Stimulated activated CD4-positive, alpha-beta T cell treated with anti-CD3 and anti-CD28 coated beads, Interleukin-2, amount 100 ng/mL, for 48 hours (primary cell): ENCODE results near the gene WWOX.

Source experiments
- DNase-seq, 2 donors: peaks; one replicate each; pipeline ENCODE4 v3.0.0-alpha.2; 2020

Gene WWOX

GRCh38 chr16:79171931-79172705 lies 1072.7 kb downstream of the WWOX start:
- DNase-seq = no peak

GRCh38 chr16:79172976-79173500 lies 1073.6 kb downstream of the WWOX start:
- no peak for DNase-seq

DNA sequence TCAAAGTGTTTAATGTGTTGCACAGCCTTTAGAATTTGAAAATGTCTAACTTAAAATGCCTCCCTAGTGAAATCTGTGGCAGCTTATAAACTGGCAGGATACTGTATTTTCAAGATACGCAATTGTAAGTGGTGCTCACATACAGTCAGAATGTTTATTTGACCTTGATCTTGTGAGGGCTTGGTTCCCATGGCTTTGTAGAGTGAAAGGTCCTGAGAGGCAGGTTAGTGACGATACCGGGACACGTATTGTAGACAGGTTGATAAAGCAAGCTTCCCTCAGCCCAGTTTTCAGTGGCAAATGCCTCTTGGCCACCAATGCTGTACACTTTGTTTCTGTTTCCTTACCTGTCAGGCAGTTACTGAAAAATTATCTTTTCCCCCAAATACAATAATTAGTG lies 1074.5 kb downstream of the WWOX start:
- DNase-seq = no peak

- DNase-seq = no peak
These were observed 1076.0 kb downstream of the WWOX start for GRCh38 chr16:79175286-79176057.

DNA sequence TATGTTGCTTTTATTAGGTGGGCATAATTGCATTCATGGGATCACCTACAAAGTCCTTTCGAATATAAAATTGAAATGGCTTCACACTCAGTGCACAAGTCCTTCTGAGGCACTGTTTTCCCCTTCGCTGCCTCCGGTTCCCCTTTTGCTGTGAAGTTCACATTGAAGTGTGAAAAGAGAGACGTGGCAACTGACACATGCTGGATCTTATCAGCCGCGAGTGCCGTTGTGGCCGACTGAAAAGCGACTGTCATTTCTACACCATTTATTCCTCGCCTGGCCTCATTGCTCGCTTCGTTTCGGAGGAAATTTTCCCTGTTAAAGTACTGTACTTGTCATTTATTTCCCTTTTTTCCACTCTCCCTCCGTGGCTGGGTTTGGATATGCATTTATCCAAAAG lies 1077.6 kb downstream of the WWOX start:
- no peak for DNase-seq

DNA sequence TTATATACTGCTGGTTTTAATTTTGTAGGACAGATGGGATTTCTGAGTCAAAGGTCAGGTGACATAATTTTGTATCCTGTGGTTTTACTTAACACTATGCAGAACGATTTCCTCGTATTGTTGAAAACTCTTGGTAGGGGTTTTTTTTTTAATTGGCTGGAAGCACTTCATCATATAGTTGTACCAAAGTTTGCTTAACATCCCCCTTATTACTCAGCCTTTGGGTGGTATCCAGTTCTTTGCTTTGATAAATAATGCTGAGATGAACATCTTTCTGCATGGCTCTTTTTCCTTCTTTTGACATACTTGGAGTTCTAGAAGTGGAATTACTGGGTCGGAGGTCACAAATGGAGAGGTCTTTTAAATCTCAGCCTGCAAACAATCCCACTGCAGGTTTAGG lies 1082.0 kb downstream of the WWOX start:
- no peak for DNase-seq

DNA sequence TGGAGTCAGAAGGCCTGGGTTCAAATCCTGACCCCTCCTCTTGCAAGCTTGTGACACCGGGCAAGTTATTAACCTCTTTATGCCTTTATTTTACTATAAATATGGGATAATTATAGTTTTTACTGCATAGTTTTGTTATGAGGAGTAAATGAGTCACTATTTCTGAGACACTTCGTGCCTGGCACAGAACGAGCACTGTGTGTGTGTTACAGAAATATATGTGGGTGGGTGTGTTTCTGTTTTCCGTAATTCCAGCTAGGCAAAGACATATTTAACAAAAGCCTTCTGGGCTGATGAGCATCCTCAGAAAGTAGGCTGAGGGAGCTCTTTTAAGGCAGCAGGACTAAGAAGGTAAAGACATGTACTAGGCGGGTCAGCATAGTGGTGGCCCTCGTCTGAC lies 1083.2 kb downstream of the WWOX start:
- no peak for DNase-seq

GRCh38 chr16:79183571-79183970 lies 1084.1 kb downstream of the WWOX start:
- no peak for DNase-seq

DNA sequence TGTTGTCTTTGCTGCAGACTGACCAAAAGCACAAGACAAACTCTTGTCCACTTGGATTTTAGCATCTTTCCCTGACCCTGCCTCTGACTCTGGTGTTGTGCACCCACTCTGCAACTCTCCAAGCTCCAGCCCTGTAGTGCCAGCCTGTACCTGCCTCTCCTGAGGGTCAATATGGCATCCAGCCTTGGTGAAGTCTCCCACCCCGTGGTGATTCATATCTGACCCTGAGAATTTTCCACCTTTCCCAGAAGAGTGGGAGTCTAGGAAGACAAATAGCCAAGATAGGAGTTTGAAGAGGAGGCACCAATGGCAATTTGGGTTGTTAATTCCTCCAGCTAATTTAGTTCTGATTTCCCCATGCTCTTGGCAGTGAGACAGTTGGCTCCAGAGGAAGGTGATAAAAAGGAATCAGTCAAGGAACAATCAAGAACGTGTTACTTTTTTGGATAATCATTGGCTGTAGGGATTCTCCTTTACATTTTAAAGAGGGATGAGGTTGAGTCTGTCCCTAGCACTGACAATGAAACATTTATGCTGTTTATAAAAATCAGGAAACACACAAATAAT lies 1085.1 kb downstream of the WWOX start:
- DNase-seq = no peak

DNA sequence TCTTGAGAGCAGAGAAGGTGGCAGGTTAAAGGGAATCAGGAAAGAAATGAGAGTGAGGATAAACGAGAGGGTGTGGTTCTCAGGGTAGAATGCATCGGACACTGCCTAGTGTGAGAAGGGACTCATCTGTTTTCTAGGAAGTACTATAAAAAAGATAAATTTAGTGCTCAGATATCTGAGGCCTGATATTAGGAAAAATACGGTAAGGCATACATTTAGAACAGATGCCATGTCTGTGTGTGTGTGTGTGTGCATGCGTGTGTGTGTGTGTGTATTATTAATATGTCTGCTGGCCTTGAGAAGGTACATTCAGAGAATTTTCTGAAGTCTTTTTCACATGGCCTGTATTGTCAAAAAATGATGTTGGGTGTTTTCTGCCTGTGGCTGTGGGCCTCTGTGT lies 1086.3 kb downstream of the WWOX start:
- no peak for DNase-seq

GRCh38 chr16:79186196-79186595 lies 1086.7 kb downstream of the WWOX start:
- DNase-seq = no peak

DNA sequence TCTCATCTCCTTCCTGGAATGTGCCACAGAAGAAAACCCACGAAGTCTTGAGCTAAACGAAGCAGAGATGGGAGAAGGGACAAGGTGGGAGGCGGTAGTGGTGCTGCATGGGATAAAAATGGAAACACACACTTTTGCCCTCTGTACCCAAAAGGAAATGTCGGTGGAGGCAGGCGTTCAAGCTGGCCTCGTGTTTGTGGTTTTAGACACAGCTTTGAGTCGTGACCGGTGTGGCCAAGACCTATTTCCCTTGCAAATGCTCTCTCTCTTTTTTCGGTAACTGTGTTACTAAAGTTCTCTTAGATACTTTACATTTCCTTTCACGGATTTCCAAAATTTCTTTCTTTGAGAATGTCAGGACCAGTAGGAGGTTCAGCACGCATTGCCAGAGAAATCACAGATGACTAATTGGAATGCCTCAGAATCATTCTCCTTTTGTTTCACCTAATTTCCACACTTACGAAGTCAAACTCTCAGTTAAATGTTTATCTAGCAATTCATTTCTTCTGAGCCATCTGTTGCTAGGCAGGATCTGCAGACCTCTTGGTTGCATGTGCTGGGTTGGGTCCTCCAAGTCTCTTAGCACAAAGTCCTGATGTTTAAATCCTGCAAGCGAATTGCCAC lies 1088.8 kb downstream of the WWOX start:
- no peak for DNase-seq

- DNase-seq = no peak
These were observed 1089.3 kb downstream of the WWOX start for GRCh38 chr16:79188739-79189122.

DNA sequence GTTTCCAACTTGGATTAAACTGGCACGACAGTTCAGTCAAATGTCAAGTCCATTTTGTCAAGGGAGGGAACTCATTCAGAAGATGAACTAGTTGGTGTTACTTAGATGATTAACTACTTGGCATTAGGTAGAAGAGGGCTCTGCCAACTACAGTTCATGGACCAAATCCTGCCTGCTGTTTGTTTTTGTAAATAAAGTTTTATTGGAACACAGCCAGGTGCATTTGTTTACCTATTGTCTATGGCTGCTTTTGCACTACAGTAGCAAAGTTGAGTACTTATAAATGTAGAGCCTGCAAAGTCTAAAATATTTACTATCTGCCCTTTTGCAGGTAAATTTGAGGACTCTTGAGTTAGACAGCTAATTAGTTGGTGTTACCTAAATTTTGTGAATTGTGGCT lies 1091.1 kb downstream of the WWOX start:
- no peak for DNase-seq

DNA sequence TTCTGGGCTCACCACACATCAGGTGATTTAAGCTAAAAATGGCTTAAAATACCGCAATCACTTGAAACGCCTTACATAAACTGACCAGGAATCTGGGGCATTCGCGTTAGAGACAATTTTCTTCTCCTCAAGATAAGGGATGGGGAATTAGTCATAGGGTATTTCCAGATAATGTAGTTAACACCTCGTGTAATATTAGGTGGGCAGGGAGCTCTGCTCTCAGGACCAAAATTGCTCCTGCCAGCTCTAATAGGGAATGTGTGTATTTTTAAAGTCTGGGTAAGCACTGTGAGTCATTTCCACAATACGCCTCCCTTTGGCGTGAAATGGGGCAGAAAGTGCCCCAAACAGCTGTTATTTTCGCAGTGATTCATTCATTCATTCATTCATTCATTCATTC lies 1092.5 kb downstream of the WWOX start:
- no peak for DNase-seq

DNA sequence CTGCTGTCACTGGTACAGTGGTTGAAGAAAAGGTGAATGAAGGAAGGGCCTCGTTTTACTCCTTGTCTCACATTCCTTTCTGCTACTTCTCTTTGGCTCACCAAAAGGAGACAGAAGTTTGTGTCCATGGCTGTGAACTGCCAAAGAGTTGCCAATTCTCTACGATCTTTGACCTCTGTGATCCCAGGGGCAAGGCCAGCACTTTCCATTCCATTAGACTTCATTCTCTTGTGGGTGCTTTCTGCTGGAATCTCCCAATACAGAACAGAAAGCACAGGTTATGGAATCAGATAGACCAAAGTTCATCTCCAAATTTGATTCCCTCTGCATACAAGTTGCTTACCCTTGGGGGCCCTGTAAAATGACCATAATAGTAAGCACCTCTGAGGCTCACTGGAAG lies 1093.5 kb downstream of the WWOX start:
- no peak for DNase-seq

GRCh38 chr16:79194291-79194690 lies 1094.8 kb downstream of the WWOX start:
- no peak for DNase-seq

DNA sequence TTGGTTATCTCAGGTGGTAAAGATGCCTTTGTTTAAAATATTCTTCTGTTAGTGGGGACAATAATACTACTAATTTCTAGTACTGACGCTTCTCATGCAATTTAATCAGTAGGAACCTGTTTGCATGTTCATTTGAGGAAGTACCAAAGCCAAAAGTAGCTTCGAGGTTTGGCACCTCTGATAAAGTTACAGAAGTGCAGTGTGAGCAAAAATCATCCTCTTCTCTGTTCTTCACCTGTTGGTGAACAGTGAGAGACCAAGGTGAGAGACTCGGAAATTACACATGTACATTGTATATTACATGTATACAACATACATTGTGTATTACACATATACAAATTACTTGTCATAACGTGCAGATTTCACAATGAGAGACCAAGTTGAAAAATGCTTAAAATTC lies 1096.5 kb downstream of the WWOX start:
- no peak for DNase-seq

DNA sequence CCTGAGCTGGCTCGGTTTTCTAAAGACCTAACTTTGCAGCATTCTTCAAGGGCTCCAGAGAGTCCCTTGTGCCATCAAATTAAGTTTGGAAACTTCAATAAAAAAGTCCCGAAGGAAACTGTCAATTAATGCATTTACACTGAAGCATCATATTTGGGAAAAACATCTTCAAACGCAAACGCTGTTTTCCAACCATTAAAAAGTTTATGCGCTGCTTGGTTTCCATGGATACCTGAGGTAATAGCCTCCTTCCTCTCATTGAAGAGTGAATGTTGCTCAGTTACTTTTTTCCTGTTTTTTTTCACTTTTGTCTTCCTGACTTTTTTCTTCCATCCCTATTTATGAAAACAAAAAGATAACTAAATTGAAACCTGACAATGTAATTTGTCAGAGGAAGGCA lies 1102.0 kb downstream of the WWOX start:
- no peak for DNase-seq

- no peak for DNase-seq
These were observed 1103.5 kb downstream of the WWOX start for GRCh38 chr16:79202977-79203376.

DNA sequence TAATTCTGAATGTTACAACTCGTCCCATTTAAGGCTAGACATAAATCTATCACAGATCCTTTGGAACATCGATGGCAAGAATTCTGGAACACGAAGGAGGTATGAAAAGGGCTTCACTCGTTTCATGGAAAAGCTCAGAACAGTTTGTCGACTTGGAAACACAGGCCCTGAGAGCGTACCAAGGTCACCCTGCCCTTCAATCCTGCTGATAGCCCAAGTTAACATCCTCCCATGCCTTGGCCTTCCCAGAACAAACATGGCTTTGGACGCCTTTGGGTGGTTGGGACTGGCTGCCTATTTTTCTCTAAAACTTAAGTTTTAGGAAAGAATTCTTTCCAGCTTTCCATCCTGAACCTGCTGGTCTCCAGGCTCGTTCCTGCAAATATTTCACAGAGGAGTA lies 1105.0 kb downstream of the WWOX start:
- no peak for DNase-seq

DNA sequence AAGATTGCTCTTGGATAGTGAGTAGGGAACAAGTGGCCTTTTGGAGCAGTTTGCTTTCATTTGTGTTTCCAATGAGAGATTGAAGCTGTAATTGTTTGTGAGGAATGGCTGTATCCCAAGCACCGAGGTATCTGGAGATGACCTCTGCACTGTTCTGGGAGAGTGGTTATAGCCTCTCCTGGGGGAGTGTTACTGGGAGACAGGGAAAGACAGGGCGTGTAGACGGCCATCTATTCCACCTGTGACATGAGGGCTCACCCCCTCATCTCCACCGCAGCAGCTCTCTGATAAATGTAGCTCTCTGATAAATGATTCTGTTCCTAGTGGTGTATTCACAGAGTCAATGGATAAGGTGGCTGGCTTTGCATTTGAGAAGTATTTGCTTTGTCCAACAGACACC lies 1107.4 kb downstream of the WWOX start:
- DNase-seq = no peak

- no peak for DNase-seq
These were observed 1109.9 kb downstream of the WWOX start for GRCh38 chr16:79209308-79209707.

DNA sequence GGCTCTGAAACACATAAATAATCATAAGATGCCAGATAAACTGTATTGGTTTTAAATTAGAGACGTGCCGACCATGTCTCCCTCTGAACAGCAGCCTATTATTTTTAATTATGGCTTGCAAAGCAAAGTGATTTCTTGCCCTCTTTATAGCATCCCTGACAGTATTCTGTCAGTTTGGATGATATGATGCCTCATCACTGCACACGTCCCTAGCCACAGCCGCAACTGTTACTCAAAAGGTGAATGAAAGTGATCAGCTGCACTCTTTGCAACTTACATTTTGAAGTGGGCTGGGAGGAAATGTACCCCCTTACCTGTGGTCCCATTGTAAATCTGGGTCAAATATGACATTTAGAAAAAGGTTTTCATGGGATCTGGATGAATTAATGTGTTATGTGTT lies 1111.2 kb downstream of the WWOX start:
- DNase-seq = no peak
